ENCODE results near the gene COG8. TPM values are rescaled to one million over a fixed set of nuclear protein-coding genes. Genes with fewer than 3 reads are reported as not detected.
A peak's percentile ranks its signal among the peaks of the same experiment; 100 is the strongest.
"Not testable (repeated sequence)": the region's sequence is repeated elsewhere in the genome, so short reads cannot be mapped to it uniquely, and the experiment has no call there.

Gene COG8
- total RNA-seq, 2 donors from 2014 or later = 31.7 to 36.6 TPM

DNA sequence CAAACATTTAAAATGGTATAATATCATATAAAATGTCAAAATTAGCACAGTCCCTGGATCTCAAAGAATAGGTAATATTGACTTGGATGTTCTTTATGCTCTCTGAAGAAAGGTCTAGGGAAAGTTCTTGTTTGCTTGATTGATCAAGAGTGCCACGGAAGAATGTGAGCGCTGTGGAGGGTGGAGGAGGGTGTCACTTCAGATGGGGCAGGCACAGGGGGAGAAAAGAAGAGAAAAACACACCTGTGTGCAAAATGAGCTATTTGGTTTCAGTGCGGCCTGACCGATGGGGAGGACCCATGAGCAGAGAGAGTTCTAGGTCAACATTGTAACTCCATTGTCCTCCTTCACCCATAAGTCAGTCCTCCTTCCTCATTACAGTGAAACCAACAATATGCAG, 37.1 kb downstream of the COG8 start:
- DNase-seq (no peak), ATAC-seq (no peak)
- intact Hi-C loops (cut with DNase I, micrococcal nuclease) = no loop called here

DNA sequence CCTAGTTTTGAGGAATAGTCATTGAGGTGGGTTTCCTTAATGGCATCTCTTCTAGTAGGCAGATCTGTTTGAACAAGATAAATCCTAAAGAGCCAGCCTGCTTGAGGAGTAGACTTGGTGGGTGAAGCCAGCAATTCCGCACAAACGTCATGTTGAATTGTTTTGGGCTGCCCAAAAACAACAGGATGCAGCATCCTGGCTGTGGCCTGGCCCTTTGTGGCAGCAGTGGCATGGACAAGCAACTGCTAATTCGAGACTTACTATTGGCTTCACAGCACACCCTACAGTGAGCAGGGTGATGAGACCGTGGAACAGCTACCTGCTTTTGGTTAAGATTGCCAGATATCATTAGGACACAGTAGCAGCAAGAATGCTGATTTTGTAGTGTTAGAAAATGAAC, 37.5 kb downstream of the COG8 start:
- intact Hi-C loops (cut with DNase I, micrococcal nuclease) = no loop called here
- ATAC-seq = no peak
- no peak for DNase-seq

DNA sequence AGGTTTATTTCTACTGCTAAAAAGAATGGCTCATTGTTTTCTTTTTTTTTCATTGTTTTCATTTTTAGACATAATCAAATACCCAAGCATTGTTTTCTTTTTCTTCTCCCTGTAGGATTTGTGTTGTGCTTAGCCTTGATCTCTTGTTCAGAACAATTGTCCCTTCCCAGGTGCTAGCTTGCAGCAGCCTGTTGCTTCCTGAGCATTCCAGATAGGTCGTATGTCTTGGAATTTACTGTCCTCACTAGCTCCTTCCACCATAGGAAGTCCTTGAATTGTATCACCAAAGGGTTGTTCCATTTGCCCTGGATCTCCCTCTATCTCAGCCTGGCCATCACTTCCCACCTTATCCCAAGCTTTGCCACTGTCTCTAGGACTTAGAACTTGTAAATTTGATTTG, 38.2 kb downstream of the COG8 start:
- DNase-seq = no peak
- intact Hi-C loops (cut with DNase I, micrococcal nuclease) = no loop called here

DNA sequence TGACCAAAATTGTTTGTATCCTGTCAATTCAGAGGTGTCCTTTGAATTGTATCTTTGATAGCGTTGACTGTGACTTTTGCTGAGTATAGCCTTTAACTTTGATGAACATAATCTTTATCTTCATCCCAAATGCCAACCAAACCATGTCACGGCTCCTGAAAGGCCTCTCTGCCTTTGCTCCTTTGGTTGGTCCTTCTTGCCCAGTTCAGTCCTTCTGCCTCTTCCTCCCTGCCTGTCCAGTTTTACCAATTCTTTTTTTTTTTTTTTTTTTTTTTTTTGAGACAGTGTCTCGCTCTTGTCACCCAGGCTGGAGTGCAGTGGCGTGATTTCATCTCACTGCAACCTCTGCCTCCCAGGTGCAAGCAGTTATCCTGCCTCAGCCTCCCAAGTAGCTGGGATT, 41.1 kb downstream of the COG8 start:
- ATAC-seq (no peak), DNase-seq (no peak)
- intact Hi-C loops (cut with DNase I, micrococcal nuclease) = no loop called here

More for the DNA sequence above, 38.2 kb downstream of the COG8 start:
- no peak for ATAC-seq

DNA sequence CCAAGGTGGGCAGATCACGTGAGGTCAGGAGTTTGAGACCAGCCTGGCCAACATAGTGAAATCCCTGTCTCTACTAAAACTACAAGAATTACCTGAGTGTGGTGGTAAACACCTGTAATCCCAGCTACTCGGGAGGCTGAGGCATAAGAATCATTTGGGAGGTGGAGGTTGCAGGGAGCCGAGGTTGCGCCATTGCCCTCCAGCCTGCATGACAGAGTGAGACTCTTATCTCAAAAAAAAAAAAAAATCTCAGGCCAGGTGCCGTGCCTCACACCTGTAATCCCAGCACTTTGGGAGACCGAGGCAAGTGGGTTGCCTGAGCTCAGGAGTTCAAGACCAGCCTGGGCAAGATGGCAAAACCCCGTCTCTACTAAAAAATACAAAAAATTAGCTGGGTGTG, 42.6 kb downstream of the COG8 start:
- intact Hi-C loops (cut with DNase I, micrococcal nuclease); ATAC-seq; DNase-seq: not testable (repeated sequence)

DNA sequence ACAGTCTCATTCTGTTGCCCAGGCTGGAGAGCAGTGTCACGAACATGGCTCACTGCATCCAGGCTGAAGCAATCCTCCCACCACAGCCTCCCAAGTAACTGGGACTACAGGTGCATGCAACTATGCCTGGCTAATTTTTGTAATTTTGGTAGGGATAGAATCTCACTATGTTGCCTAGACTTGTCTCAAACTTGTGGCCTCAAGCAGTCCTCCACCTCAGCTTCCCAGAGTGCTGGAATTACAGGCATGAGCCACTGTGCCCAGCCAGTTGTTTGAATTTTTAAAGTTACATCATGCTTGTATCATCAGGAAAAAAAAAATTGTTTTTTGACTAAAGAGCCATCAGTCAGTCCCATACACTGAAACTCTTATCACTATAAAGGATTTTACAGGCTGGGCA, 45.3 kb downstream of the COG8 start:
- ATAC-seq (no peak), DNase-seq (no peak)
- intact Hi-C loops (cut with DNase I, micrococcal nuclease) = no loop called here

GRCh38 chr16:69293401-69293800, 46.0 kb downstream of the COG8 start:
- DNase-seq = no peak
- no peak for ATAC-seq
- intact Hi-C loops (cut with DNase I, micrococcal nuclease) = no loop called here

DNA sequence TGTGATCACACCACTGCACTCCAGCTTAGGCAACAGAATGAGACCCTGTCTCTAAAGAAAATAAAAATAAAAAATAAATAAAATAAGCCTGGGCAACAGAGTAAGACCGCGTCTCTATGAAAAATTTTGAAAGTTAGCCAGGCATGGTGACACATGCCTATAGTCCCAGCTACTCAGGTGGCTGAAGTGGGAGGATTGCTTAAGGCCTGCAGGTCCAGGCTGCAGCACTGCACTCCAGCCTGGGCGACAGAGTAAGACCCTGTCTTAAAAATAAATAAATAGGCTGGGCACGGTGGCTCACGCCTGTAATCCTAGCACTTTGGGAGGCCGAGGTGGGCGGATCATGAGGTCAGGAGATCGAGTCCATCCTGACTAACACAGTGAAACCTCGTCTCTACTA, 47.7 kb downstream of the COG8 start:
- ATAC-seq; DNase-seq; intact Hi-C loops (cut with DNase I, micrococcal nuclease): not testable (repeated sequence)

- DNase-seq (peak in 1 of 2 donors; percentile 26), ATAC-seq (peak; percentile 61)
- intact Hi-C loops (cut with DNase I, micrococcal nuclease) = loop anchor here in 1 of 2 donors (2.0 kb wide), 1 partner anchor 136 kb away; no protein-coding TSS in a partner anchor
Observed at GRCh38 chr16:69286941-69287713, 52.2 kb downstream of the COG8 start.

DNA sequence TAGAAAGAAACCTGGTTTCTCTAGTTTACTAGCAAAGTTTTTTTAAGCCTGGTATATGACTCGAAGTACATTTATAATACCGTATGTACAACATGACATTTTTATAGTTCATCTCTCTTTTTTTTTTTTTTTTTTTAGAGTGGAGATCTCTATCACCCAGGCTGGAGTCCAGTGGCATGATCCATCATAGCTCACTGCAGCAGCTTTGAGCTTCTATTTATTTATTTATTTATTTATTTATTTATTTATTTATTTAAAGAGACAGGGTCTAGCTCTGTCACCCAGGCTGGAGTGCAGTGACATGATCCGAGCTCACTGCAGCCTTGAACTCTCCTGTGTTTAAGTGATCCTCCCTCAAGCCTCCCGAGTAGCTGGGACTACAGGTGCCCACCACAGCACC, 54.1 kb downstream of the COG8 start:
- DNase-seq (no peak), ATAC-seq (no peak)

DNA sequence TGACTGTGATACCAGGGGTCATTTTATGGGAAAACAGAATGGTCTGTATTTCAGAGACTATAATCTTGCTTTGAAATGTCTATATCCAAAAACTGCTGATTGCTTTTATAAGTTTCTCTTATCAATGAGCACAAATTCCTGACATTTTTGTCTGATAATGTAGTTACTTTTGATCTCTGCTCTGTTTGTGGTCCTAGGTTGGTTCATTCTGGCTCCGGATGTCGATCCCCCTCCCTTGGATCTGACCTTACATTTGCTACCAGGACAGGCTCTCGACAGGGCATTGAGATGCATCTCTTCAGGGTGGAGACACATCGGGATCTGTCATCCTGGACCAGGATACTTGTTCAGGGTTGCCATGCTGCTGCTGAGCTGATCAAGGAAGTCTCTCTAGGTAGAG, 55.5 kb downstream of the COG8 start:
- DNase-seq (no peak), ATAC-seq (no peak)
- intact Hi-C loops (cut with DNase I, micrococcal nuclease) = no loop called here

More for the DNA sequence above, 54.1 kb downstream of the COG8 start:
- intact Hi-C loops (cut with DNase I, micrococcal nuclease) = no loop called here

GRCh38 chr16:69277413-69277812, 62.0 kb downstream of the COG8 start:
- DNase-seq (no peak), ATAC-seq (no peak)
- intact Hi-C loops (cut with DNase I, micrococcal nuclease) = no loop called here

Other genes with a start within 250 kb of the COG8 start
- 10 to 100 TPM in 1 of 2 donors, 1 to 10 TPM in 1; 2.8 to 21.1 TPM for gene HAS3, start 233.9 kb downstream of the COG8 start, total RNA-seq
- gene CHTF8, start 207.0 kb downstream of the COG8 start, total RNA-seq = 10 to 100 TPM; 84.4 to 90.3 TPM
- 10 to 100 TPM; 20.8 to 22.9 TPM for gene UTP4, start 206.9 kb downstream of the COG8 start, total RNA-seq
- gene SNTB2, start 152.4 kb downstream of the COG8 start, total RNA-seq = 10 to 100 TPM; 32.0 to 33.8 TPM
- gene VPS4A, start 28.2 kb downstream of the COG8 start, total RNA-seq = 10 to 100 TPM; 34.1 to 34.3 TPM
- gene PDF, start 9.0 kb downstream of the COG8 start, total RNA-seq = 10 to 100 TPM; 10.1 to 20.5 TPM
- gene NIP7, start 208 bp upstream of the COG8 start, total RNA-seq = 10 to 100 TPM; 19.0 to 22.1 TPM
- 1 to 10 TPM; 2.5 to 9.4 TPM for gene TMED6, start 12.2 kb upstream of the COG8 start, total RNA-seq
- gene TERF2, start 46.4 kb upstream of the COG8 start, total RNA-seq = 10 to 100 TPM; 33.2 to 36.6 TPM
- 100 to 1,000 TPM; 153 to 186 TPM for gene CYB5B, start 85.1 kb upstream of the COG8 start, total RNA-seq
- gene NFAT5, start 226.4 kb upstream of the COG8 start, total RNA-seq = 10 to 100 TPM; 30.2 to 34.9 TPM

Data from left colon (tissue), 2 donors.